H1 (cell line): ENCODE measurements around the gene SPN. TPM values are rescaled to one million over a fixed set of nuclear protein-coding genes. Genes with fewer than 3 reads are reported as not detected.
A peak's percentile ranks its signal among the peaks of the same experiment; 100 is the strongest.

Experiments used
- CTCF ChIA-PET: fragments of 300-600 bp; sonication (Branson Sonifier 250); formaldehyde crosslinking; loops from one replicate; lab custom pipeline; 2021; ENCODE audit not compliant: partially characterized antibody; lab: Charles Lee
- POLR2A ChIA-PET: fragments of 300-600 bp; sonication (Branson Sonifier 250); formaldehyde crosslinking; loops from one replicate; lab custom pipeline; 2021; ENCODE audit warnings: inconsistent platforms; ENCODE audit not compliant: partially characterized antibody; lab: Charles Lee
- DNase-seq, 2 experiments: peaks; one replicate each; pipeline versions ENCODE4 v3.0.0 to v3.0.0-alpha.2; 2010 to 2022; ENCODE audit warnings: low spot score in 2 of 2, low read depth in 1 of 2, mixed read lengths in 1 of 2
- FAIRE-seq: peaks from 2 replicates; lab custom pipeline; 2011; peaks lifted over from hg19 to GRCh38; lab: Jason Lieb, UNC
- H2AFZ ChIP-seq: 2 replicates; pipeline ENCODE4 v1.8.1; 2012; ENCODE audit warnings: low read length, inconsistent platforms
- H2AK5ac ChIP-seq: 2 replicates; pipeline ENCODE4 v1.6.1; 2013; ENCODE audit warnings: low read depth, low read length
- H2BK120ac ChIP-seq: replicated peaks from 2 replicates; pipeline ENCODE3; 2013; ENCODE audit warnings: low read depth, low read length, inconsistent platforms
- H2BK12ac ChIP-seq: 2 replicates; pipeline ENCODE4 v1.6.1; 2013; ENCODE audit warnings: low read depth, low read length
- H2BK15ac ChIP-seq: 2 replicates; pipeline ENCODE4 v1.6.1; 2013; ENCODE audit warnings: low read length
- H2BK20ac ChIP-seq: 2 replicates; pipeline ENCODE4 v1.6.1; 2013; ENCODE audit warnings: low read length
- H2BK5ac ChIP-seq: 2 replicates; pipeline ENCODE4 v1.6.1; 2013; ENCODE audit warnings: low read depth, low read length
- H3K14ac ChIP-seq: 2 replicates; pipeline ENCODE4 v1.6.1; 2013; ENCODE audit warnings: inconsistent platforms; ENCODE audit not compliant: insufficient read length
- H3K18ac ChIP-seq: 2 replicates; pipeline ENCODE4 v1.6.1; 2013; ENCODE audit warnings: low read length; ENCODE audit errors: extremely low read depth
- H3K23ac ChIP-seq: 2 replicates; pipeline ENCODE4 v1.6.1; 2013; ENCODE audit warnings: inconsistent platforms; ENCODE audit not compliant: insufficient read length
- H3K23me2 ChIP-seq: 2 replicates; pipeline ENCODE4 v1.6.1; 2013; ENCODE audit warnings: low read depth, low read length
- H3K27ac ChIP-seq: 2 replicates; pipeline ENCODE4 v1.6.1; 2011; ENCODE audit warnings: low read depth, low read length, inconsistent platforms
- H3K27me3 ChIP-seq, 4 experiments: replicated peaks in 1 of 4; 1 replicate in 1 of 4; 2 replicates in 3 of 4; pipeline versions ENCODE4 v1.6.1 to v1.8.1; 2011 to 2013; ENCODE audit warnings: low read length in 3 of 4, mild to moderate bottlenecking in 3 of 4, inconsistent platforms in 2 of 4, mixed read lengths in 2 of 4, moderate library complexity in 1 of 4; ENCODE audit not compliant: control insufficient read depth in 3 of 4, insufficient read depth in 3 of 4; ENCODE audit errors: extremely low read depth in 1 of 4
- H3K36me3 ChIP-seq, 4 experiments: 2 replicates each; pipeline versions ENCODE4 v1.6.1 to v1.8.1; 2011 to 2013; ENCODE audit warnings: mild to moderate bottlenecking in 4 of 4, low read length in 3 of 4, moderate library complexity in 2 of 4, control low read depth in 1 of 4, inconsistent platforms in 1 of 4; ENCODE audit not compliant: insufficient read depth in 4 of 4, control insufficient read depth in 2 of 4
- H3K4ac ChIP-seq: replicated peaks from 2 replicates; pipeline ENCODE3; 2013; ENCODE audit warnings: low read length, low read depth, mixed read lengths, inconsistent platforms; ENCODE audit not compliant: insufficient read length
- H3K4me1 ChIP-seq, 4 experiments: replicated peaks in 1 of 4; 1 replicate in 1 of 4; 2 replicates in 3 of 4; pipeline versions ENCODE4 v1.6.1 to v1.8.1; 2011 to 2013; ENCODE audit warnings: low read length in 3 of 4, inconsistent platforms in 2 of 4, mixed read lengths in 1 of 4; ENCODE audit not compliant: insufficient read depth in 4 of 4, control insufficient read depth in 3 of 4
- H3K4me2 ChIP-seq, 2 experiments: 2 replicates each; pipeline versions ENCODE4 v1.6.1 to v1.8.1; 2011 to 2013; ENCODE audit warnings: low read depth in 2 of 2, low read length in 2 of 2, control low read depth in 1 of 2, inconsistent platforms in 1 of 2, mild to moderate bottlenecking in 1 of 2; ENCODE audit not compliant: insufficient read depth in 1 of 2
- H3K4me3 ChIP-seq, 4 experiments: fragments of 200-600, 300-600 bp in 1 of 4; sonication (generic), shearing (Covaris generic), sonication (Bioruptor Twin) in 1 of 4; 2 replicates each; pipeline versions ENCODE4 v1.5.1 to v1.8.1; 2011 to 2016; ENCODE audit warnings: low read length in 4 of 4, low read depth in 3 of 4, control low read depth in 2 of 4, inconsistent platforms in 2 of 4, mild to moderate bottlenecking in 2 of 4, mixed read lengths in 1 of 4, moderate library complexity in 1 of 4; ENCODE audit not compliant: insufficient read depth in 2 of 4; ENCODE audit errors: extremely low read depth in 1 of 4
- H3K56ac ChIP-seq: replicated peaks from 2 replicates; pipeline ENCODE3; 2013; ENCODE audit warnings: low read depth, mild to moderate bottlenecking, mixed read lengths, low read length, inconsistent platforms; ENCODE audit not compliant: insufficient read length
- H3K79me1 ChIP-seq: 2 replicates; pipeline ENCODE4 v1.6.1; 2013; ENCODE audit warnings: low read depth, low read length, control low read depth
- H3K79me2 ChIP-seq, 2 experiments: 2 replicates each; pipeline versions ENCODE4 v1.6.1 to v1.8.1; 2012 to 2013; ENCODE audit warnings: low read length in 2 of 2, mild to moderate bottlenecking in 2 of 2, inconsistent platforms in 1 of 2; ENCODE audit not compliant: insufficient read depth in 2 of 2, control insufficient read depth in 1 of 2
- H3K9ac ChIP-seq, 4 experiments: replicated peaks in 1 of 4; 1 replicate in 1 of 4; 2 replicates in 3 of 4; pipeline versions ENCODE4 v1.6.1 to v1.8.1; 2011 to 2013; ENCODE audit warnings: low read depth in 3 of 4, low read length in 3 of 4, control low read depth in 2 of 4, mild to moderate bottlenecking in 2 of 4, moderate library complexity in 2 of 4, inconsistent platforms in 1 of 4; ENCODE audit errors: extremely low read depth in 1 of 4
- H3K9me3 ChIP-seq, 2 experiments: 2 replicates each; pipeline versions ENCODE4 v1.6.1 to v1.8.1; 2012 to 2013; ENCODE audit warnings: mild to moderate bottlenecking in 2 of 2, moderate library complexity in 2 of 2, control low read depth in 1 of 2, inconsistent platforms in 1 of 2, low read depth in 1 of 2, low read length in 1 of 2, mixed read lengths in 1 of 2; ENCODE audit not compliant: insufficient read depth in 2 of 2
- H4K20me1 ChIP-seq, 2 experiments: replicated peaks in 1 of 2; 2 replicates each; pipeline versions ENCODE3 to v1.8.1; 2011 to 2013; ENCODE audit warnings: inconsistent platforms in 2 of 2, low read length in 2 of 2, mild to moderate bottlenecking in 1 of 2; ENCODE audit not compliant: insufficient read depth in 2 of 2, control insufficient read depth in 1 of 2
- H4K5ac ChIP-seq: 2 replicates; pipeline ENCODE4 v1.6.1; 2013; ENCODE audit warnings: low read length, low read depth, mixed read lengths, inconsistent platforms; ENCODE audit not compliant: insufficient read length
- H4K8ac ChIP-seq: 2 replicates; pipeline ENCODE4 v1.8.0; 2013; ENCODE audit warnings: mild to moderate bottlenecking, moderate library complexity, low read length, inconsistent platforms; ENCODE audit not compliant: insufficient read depth; ENCODE audit errors: extremely low read depth
- H4K91ac ChIP-seq: replicated peaks from 2 replicates; pipeline ENCODE3; 2013; ENCODE audit warnings: low read length, mixed read lengths, inconsistent platforms; ENCODE audit not compliant: insufficient read length
- PHF8 ChIP-seq: fragments of 200-600 bp; sonication (generic); conservative IDR thresholded peaks from 2 replicates; pipeline ENCODE4 v1.7.1; 2012; ENCODE audit warnings: low read depth, mild to moderate bottlenecking, inconsistent platforms, low read length, moderate library complexity
- POLR2A ChIP-seq, 2 experiments: IDR thresholded peaks; 1 replicate in 1 of 2; 2 replicates in 1 of 2; pipeline ENCODE4 v1.6.1; 2011; ENCODE audit warnings: low read depth in 2 of 2, low read length in 2 of 2, mild to moderate bottlenecking in 2 of 2; ENCODE audit errors: control extremely low read depth in 1 of 2
- POLR2AphosphoS5 ChIP-seq: IDR thresholded peaks from 2 replicates; pipeline ENCODE4 v1.6.1; 2011; ENCODE audit warnings: low read depth, low read length
- WGBS, 2 experiments: shearing (Covaris generic) in 1 of 2; methylation state at CpG; one replicate each; pipeline versions ENCODE4 v1.1.6 to v1.1.7; 2013 to 2015; ENCODE audit warnings: low lambda C conversion rate in 2 of 2, mixed read lengths in 2 of 2, inconsistent platforms in 1 of 2, low coverage in 1 of 2, missing lambda C conversion rate in 1 of 2; ENCODE audit not compliant: insufficient replicate concordance in 2 of 2, insufficient coverage in 1 of 2, insufficient read length in 1 of 2; ENCODE audit errors: extremely low coverage in 1 of 2, missing lambda C conversion rate in 1 of 2; 5-methylcytosine and 5-hydroxymethylcytosine counted together
- polyA plus RNA-seq, 7 experiments: library from polyadenylated mRNA; depleted of rRNA in 3 of 7; stranded (reverse) in 5 of 7; unstranded in 2 of 7; fragments of >200 nt in 5 of 7; fragments of 200-250 nt in 2 of 7; gene quantifications; 1 replicate in 5 of 7; 2 replicates in 1 of 7; 4 replicates in 1 of 7; pipeline versions ENCODE4 v1.2.1 to v1.2.3, GENCODE V29; 2011 to 2013; ENCODE audit warnings: missing spikeins in 2 of 7, mixed read lengths in 2 of 7
- total RNA-seq: library from RNA; stranded (reverse); fragmentation: NEBNext Ultra II Directional; extraction: Animal tissue kit (Norgen Biotek cat#: 25700); gene quantifications from 2 replicates; pipeline ENCODE4 v1.2.1, GENCODE V29; 2021

The SPN gene
- total and polyA plus RNA-seq, 2 of the 8 experiments (the other 6 are each of a cell fraction or from before 2014, with no cell fraction given), result 1.5 to 1.8 TPM

- H2BK20ac ChIP-seq, result no peak overlapping the region
- H3K79me2 ChIP-seq, result no peaks in the 10 kb centered on the region; a peak in 1 of 4 replicates
- H3K36me3 ChIP-seq, result peaks cover 3 to 20% (median 12%) of the 10 kb centered on the region in 4 experiments; a peak in 7 of 8 replicates
- ChIA-PET POLR2A (interaction anchor here (0.6 to 20.4 kb wide), 30 partner anchors 8 to 332 kb away, joined by 3 to 490 read pairs (median 4); partner anchors contain the start of genes ASPHD1, KIF22, PAGR1 and QPRT), CTCF (interaction anchor here (0.6 to 11.5 kb wide), 39 partner anchors 9 to 356 kb away, joined by 3 to 138 read pairs (median 4); partner anchors contain the start of genes KIF22, PAGR1, QPRT and TLCD3B)
- no peaks in the 10 kb centered on the region for H3K27me3 ChIP-seq
- H3K4me2 ChIP-seq, result no peak overlapping the region
- H3K56ac ChIP-seq, result no peak overlapping the region
- H3K4ac ChIP-seq, result no peak overlapping the region
- H3K23me2 ChIP-seq, result no peaks in the 10 kb centered on the region
- no peak overlapping the region; the same call in 1 of the 2 replicates for H2BK12ac ChIP-seq
- 0 out of 4 replicates have a peak, but pooled peaks cover 0 to 6% of the 10 kb centered on the region in 2 experiments for H3K9me3 ChIP-seq
- H3K14ac ChIP-seq, result no peak overlapping the region
- DNase-seq (no peak), FAIRE-seq (no peak)
- no peak overlapping the region for H3K4me3 ChIP-seq
- WGBS, 2 experiments, result 83% methylated on average over 11 of the region's 11 CpGs; no CpG with 5 or more reads in 1 of the 2 experiments
- H3K18ac ChIP-seq, result no peak overlapping the region
- H2BK5ac ChIP-seq, result no peak overlapping the region
- H4K91ac ChIP-seq, result no peak overlapping the region
- H3K27ac ChIP-seq, result no peak overlapping the region
- no peaks in the 10 kb centered on the region for H3K79me1 ChIP-seq
- H2AK5ac ChIP-seq, result peak overlapping the region; percentile 4; the same call in 1 of the 2 replicates
- H3K9ac ChIP-seq, result peak overlapping the region in 1 of 4 experiments; percentile 9; a peak in 2 of 7 replicates
- H4K5ac ChIP-seq, result no peak overlapping the region
- no peak overlapping the region for H2AFZ ChIP-seq
- H3K23ac ChIP-seq, result no peak overlapping the region
- H2BK15ac ChIP-seq, result peak overlapping the region; percentile 36; the same call in 1 of the 2 replicates
- H2BK120ac ChIP-seq, result no peak overlapping the region
- TF ChIP-seq POLR2A (IDR thresholded peaks at IDR 0.05; ENCODE audit: control extremely low read depth in 1 of 2, low read depth in 2 of 2, low read length in 2 of 2) (peak in 1 of 2 experiments; percentile 46; a peak in 1 of 3 replicates), POLR2AphosphoS5 (peak; percentile 63; the same call in 1 of the 2 replicates), PHF8 (no peak)
- TF ChIP-seq, all 59 proteins: peak for 2
- H4K20me1 ChIP-seq, result peaks cover 0 to 3% of the 10 kb centered on the region in 2 experiments
- peaks cover 0 to 11% (median 5%) of the 10 kb centered on the region in 4 experiments; a peak in 5 of 7 replicates for H3K4me1 ChIP-seq
- H4K8ac ChIP-seq, result no peak overlapping the region
Observed at GRCh38 chr16:29699324-29700219, 36.5 kb downstream of the SPN start.
